ENCODE data around the gene CCSER1. TPM values are rescaled to one million over a fixed set of nuclear protein-coding genes. Genes with fewer than 3 reads are reported as not detected.

The CCSER1 gene
- total RNA-seq, 3 donors from 2014 or later (not counting 1 experiment from before 2014, with no cell fraction given): 0.87 to 1.1 (median 1.1) TPM

DNA sequence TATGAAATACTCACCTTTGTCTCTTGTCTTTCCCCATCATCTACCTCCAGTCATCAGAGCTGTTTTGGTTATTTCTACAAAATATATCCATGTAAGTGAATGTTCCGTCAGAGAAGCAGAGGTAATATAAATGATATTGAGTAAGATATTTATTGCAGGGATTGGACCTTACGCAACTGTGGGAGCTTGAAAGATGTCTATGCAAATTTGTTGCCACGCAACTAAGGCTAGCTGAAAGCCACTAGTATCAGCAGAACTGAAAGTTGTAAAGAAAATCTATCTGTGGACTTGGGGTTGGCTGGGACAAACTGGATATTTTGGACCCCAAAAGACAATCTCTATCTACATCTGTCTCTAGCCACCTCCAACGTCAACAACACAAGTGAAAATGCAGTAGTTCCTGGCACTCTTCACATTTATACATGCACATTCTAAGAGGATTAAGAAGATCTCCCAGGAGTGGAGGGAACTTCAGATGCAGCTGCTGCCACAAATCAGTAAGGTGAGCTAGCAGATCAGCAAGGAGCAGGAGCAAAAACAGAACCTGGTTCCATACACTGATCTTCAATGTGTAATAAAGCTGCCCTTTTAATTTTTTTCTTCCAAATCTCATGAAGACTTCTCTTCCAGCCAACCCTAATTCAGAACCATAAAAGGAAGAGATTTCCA, 8.5 kb upstream of the CCSER1 start:
- DNase-seq (no peak), ATAC-seq (no peak)
- H3K4me3 ChIP-seq (ENCODE audit: low read length): no peak overlapping the region
- no peaks in the 10 kb centered on the region for H3K36me3 ChIP-seq (ENCODE audit: control insufficient read depth, insufficient read depth, low read length)
- H3K36me3 Mint-ChIP-seq: no peaks in the 10 kb centered on the region
- peaks cover 3 to 4% of the 10 kb centered on the region in 2 donors for H3K9me3 Mint-ChIP-seq
- H3K4me1 ChIP-seq (ENCODE audit: control insufficient read depth, insufficient read depth, low read length): no peaks in the 10 kb centered on the region
- no peaks in the 10 kb centered on the region for H3K27me3 ChIP-seq (ENCODE audit: control insufficient read depth, insufficient read depth, low read length)
- no peaks in the 10 kb centered on the region for H3K4me1 Mint-ChIP-seq
- H3K9me3 ChIP-seq (ENCODE audit: control insufficient read depth, insufficient read depth, low read length): no peaks in the 10 kb centered on the region
- H3K27ac ChIP-seq (ENCODE audit: low read length): no peak overlapping the region
- no peak overlapping the region for H3K4me3 Mint-ChIP-seq
- H3K27ac Mint-ChIP-seq: no peak overlapping the region
- TF ChIP-seq, protein P1, sequence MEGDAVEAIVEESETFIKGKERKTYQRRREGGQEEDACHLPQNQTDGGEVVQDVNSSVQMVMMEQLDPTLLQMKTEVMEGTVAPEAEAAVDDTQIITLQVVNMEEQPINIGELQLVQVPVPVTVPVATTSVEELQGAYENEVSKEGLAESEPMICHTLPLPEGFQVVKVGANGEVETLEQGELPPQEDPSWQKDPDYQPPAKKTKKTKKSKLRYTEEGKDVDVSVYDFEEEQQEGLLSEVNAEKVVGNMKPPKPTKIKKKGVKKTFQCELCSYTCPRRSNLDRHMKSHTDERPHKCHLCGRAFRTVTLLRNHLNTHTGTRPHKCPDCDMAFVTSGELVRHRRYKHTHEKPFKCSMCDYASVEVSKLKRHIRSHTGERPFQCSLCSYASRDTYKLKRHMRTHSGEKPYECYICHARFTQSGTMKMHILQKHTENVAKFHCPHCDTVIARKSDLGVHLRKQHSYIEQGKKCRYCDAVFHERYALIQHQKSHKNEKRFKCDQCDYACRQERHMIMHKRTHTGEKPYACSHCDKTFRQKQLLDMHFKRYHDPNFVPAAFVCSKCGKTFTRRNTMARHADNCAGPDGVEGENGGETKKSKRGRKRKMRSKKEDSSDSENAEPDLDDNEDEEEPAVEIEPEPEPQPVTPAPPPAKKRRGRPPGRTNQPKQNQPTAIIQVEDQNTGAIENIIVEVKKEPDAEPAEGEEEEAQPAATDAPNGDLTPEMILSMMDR (IDR thresholded peaks at IDR 0.05): no peak
- WGBS (ENCODE audit: insufficient coverage): 78% methylated on average over 4 of the region's 4 CpGs
- no peaks in the 10 kb centered on the region for H3K27me3 Mint-ChIP-seq (ENCODE audit: low read depth in 2 of 2)
- intact Hi-C loops (cut with micrococcal nuclease): no loop called here

DNA sequence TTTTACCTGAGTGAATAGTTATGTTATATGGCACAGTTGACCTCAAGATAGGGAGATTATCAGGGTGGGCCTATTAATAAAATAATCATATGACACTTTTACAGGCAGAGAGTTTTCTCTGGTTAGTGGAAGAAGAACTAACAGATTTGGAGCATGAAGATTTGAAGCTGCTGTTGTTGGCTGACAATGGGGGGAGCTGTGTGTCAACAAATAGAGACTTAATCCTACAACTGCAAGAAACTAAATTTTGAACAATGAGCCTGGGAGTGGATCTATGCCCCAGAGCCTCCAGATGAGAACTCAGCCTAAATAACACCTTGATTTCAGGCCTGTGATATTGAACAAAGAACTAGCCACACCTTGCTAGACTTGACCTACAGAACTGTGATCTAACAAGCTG, 7.2 kb upstream of the CCSER1 start:
- no peaks in the 10 kb centered on the region for H3K27me3 Mint-ChIP-seq (ENCODE audit: low read depth in 2 of 2)
- Histone ChIP-seq H3K27ac (ENCODE audit: low read length) (no peak overlapping the region), H3K27me3 (ENCODE audit: control insufficient read depth, insufficient read depth, low read length) (no peaks in the 10 kb centered on the region), H3K36me3 (ENCODE audit: control insufficient read depth, insufficient read depth, low read length) (no peaks in the 10 kb centered on the region), H3K4me3 (ENCODE audit: low read length) (no peak overlapping the region), H3K9me3 (ENCODE audit: control insufficient read depth, insufficient read depth, low read length) (no peaks in the 10 kb centered on the region), H3K4me1 (ENCODE audit: control insufficient read depth, insufficient read depth, low read length) (no peaks in the 10 kb centered on the region)
- no peaks in the 10 kb centered on the region for H3K36me3 Mint-ChIP-seq
- ATAC-seq (no peak), DNase-seq (no peak)
- TF ChIP-seq, protein P1 (IDR thresholded peaks at IDR 0.05): no peak
- intact Hi-C loops (cut with micrococcal nuclease): no loop called here
- H3K27ac Mint-ChIP-seq: no peak overlapping the region
- H3K9me3 Mint-ChIP-seq: peaks cover 3 to 4% of the 10 kb centered on the region in 2 donors
- no peaks in the 10 kb centered on the region for H3K4me1 Mint-ChIP-seq
- no peak overlapping the region for H3K4me3 Mint-ChIP-seq

DNA sequence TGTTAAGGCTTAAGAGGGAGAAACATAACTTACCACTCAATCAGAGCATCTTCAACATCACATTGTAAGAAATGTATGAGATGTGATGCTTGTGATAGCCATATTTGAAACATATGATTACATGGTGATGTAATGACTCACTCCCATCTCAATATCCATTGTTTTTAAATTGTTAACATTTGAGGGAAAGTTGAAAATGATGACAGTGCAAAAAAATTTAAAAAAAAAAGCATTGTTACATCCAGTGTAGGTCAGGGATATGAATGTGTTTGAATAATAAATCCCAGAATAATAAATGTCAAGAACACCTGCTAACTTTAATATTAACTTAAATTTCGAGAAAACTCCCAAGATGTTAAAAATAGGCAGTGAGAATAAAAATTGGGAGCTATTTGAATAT, 6.4 kb upstream of the CCSER1 start:
- ATAC-seq (no peak), DNase-seq (no peak)
- intact Hi-C loops (cut with micrococcal nuclease): no loop called here
- Histone ChIP-seq H3K4me3 (ENCODE audit: low read length) (no peak overlapping the region), H3K9me3 (ENCODE audit: control insufficient read depth, insufficient read depth, low read length) (no peaks in the 10 kb centered on the region), H3K36me3 (ENCODE audit: control insufficient read depth, insufficient read depth, low read length) (no peaks in the 10 kb centered on the region), H3K27me3 (ENCODE audit: control insufficient read depth, insufficient read depth, low read length) (no peaks in the 10 kb centered on the region), H3K27ac (ENCODE audit: low read length) (no peak overlapping the region), H3K4me1 (ENCODE audit: control insufficient read depth, insufficient read depth, low read length) (no peaks in the 10 kb centered on the region)
- Mint-ChIP-seq H3K36me3 (no peaks in the 10 kb centered on the region), H3K27me3 (ENCODE audit: low read depth in 2 of 2) (peaks cover 0 to 2% of the 10 kb centered on the region in 2 donors), H3K9me3 (peaks cover 2 to 3% of the 10 kb centered on the region in 2 donors), H3K4me1 (no peaks in the 10 kb centered on the region), H3K27ac (no peak overlapping the region), H3K4me3 (no peak overlapping the region)
- TF ChIP-seq, protein P1 (IDR thresholded peaks at IDR 0.05): no peak
- no CpG with 5 or more reads among the region's 1 CpG for WGBS (ENCODE audit: insufficient coverage)
